Measurements from ENCODE around the gene DNAJC18.

DNAJC18 gene

GRCh38 chr5:139475865-139476617 is 36.7 kb upstream of the DNAJC18 start:
- no peak for DNase-seq (ENCODE audit: low read depth)
- H3K4me3 ChIP-seq (ENCODE audit: low read length), result no peak overlapping the region
- TF ChIP-seq CTCF (conservative IDR thresholded peaks at IDR 0.05; ENCODE audit: low read length), result no peak

- TF ChIP-seq CTCF (conservative IDR thresholded peaks at IDR 0.05; ENCODE audit: low read length), result no peak
- H3K4me3 ChIP-seq (ENCODE audit: low read length), result no peak overlapping the region
- peak; percentile 76 for DNase-seq (ENCODE audit: low read depth)
These were observed 35.8 kb upstream of the DNAJC18 start for GRCh38 chr5:139474890-139475791.

- no peak overlapping the region for H3K4me3 ChIP-seq (ENCODE audit: low read length)
- no peak for TF ChIP-seq CTCF (conservative IDR thresholded peaks at IDR 0.05; ENCODE audit: low read length)
- DNase-seq (ENCODE audit: low read depth), result no peak
These were observed 34.2 kb upstream of the DNAJC18 start for GRCh38 chr5:139473565-139473964.

GRCh38 chr5:139473105-139473504 is 33.8 kb upstream of the DNAJC18 start:
- no peak for DNase-seq (ENCODE audit: low read depth)
- no peak for TF ChIP-seq CTCF (conservative IDR thresholded peaks at IDR 0.05; ENCODE audit: low read length)
- H3K4me3 ChIP-seq (ENCODE audit: low read length), result no peak overlapping the region

- TF ChIP-seq CTCF (conservative IDR thresholded peaks at IDR 0.05; ENCODE audit: low read length), result no peak
- no peak overlapping the region for H3K4me3 ChIP-seq (ENCODE audit: low read length)
- no peak for DNase-seq (ENCODE audit: low read depth)
These were observed 33.2 kb upstream of the DNAJC18 start for GRCh38 chr5:139472386-139473030.

GRCh38 chr5:139470821-139471300 is 31.5 kb upstream of the DNAJC18 start, which contains the start of gene SMIM33:
TSS of gene SMIM33 (plus strand) at chr5:139471004. CDS start at chr5:139471122, 118 bp downstream.
- no peak for TF ChIP-seq CTCF (conservative IDR thresholded peaks at IDR 0.05; ENCODE audit: low read length)
- DNase-seq (ENCODE audit: low read depth), result no peak

More at GRCh38 chr5:139470821-139471300, 31.5 kb upstream of the DNAJC18 start, which contains the start of gene SMIM33:
- H3K4me3 ChIP-seq (ENCODE audit: low read length), result no peak within 1 kb of the TSS

Data from AG10803 (cell line).